WERI-Rb-1 (cell line): ENCODE data around the gene CAPNS1.

Experiments
- DNase-seq: peaks from one replicate; pipeline ENCODE4 v3.0.0-alpha.2; 2020
- H3K27ac ChIP-seq: fragments of 250-450 bp; sonication (Bioruptor Pico); 2 replicates; pipeline ENCODE4 v1.5.1; 2020; ENCODE audit warnings: mild to moderate bottlenecking, moderate library complexity
- H3K27me3 ChIP-seq: fragments of 250-450 bp; sonication (Bioruptor Pico); 2 replicates; pipeline ENCODE4 v1.5.1; 2021; ENCODE audit warnings: mild to moderate bottlenecking, low read depth, moderate library complexity; ENCODE audit not compliant: insufficient read depth, severe bottlenecking
- H3K36me3 ChIP-seq: fragments of 250-450 bp; sonication (Bioruptor Pico); 2 replicates; pipeline ENCODE4 v1.5.1; 2020; ENCODE audit warnings: mild to moderate bottlenecking, moderate library complexity
- H3K4me3 ChIP-seq: 2 replicates; pipeline ENCODE4 v1.5.1; 2011; ENCODE audit warnings: low read depth, mild to moderate bottlenecking, control low read depth, low read length
- H3K9me3 ChIP-seq: fragments of 250-450 bp; sonication (Bioruptor Pico); 2 replicates; pipeline ENCODE4 v1.5.1; 2021; ENCODE audit warnings: mild to moderate bottlenecking, moderate library complexity; ENCODE audit not compliant: severe bottlenecking
- TF ChIP-seq, protein P1 (sequence below): IDR thresholded peaks from 2 replicates; pipeline ENCODE4 v1.5.1; 2011; ENCODE audit warnings: low read depth, mild to moderate bottlenecking, control low read depth, inconsistent platforms, low read length

The CAPNS1 gene

DNA sequence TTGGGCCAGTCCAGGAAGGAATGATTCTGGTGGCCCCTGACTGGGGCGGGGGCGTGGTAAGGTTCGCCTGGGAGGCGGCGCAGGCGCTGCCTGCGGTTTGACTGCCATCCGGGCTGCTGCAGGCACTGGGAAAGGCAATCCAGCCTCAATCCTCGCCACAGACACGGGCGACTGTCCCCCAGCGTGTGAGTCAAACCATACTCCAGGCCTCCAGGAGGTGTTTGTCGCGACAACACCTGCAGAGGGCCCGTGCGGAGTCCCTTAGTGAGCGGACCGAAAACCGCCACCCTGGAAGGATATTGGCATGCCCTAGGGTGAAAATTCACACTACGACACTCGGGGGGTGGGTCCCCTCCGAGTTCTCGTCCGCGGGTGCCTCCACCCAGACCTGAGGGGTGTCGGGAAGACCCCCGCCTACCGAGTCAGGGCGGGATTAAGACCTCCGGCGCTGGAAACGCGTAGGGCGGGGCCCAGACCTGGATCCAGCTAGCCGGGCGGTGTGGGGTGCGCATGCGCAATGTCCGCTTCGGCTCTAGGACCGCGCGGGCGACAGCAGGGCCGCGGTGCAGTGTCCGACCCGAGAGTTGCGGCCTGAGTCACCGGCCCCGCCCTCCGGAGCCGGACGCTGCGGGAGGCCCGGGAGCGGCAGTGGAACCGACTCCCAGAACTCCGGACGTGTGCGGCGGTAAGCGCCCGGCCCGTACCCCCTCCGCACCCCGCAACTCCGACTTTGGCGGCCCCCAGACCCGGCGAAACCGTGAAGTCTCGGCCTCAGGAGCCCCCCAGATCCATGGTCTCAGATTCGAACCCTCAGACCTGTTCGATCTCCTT is at the start of gene CAPNS1:
CAPNS1 (plus strand) TSS at position 594 of the 831 bp plus-strand sequence. CDS start 946 bp downstream, outside the sequence.
- DNase-seq: peak; percentile 97
- TF ChIP-seq, protein P1, sequence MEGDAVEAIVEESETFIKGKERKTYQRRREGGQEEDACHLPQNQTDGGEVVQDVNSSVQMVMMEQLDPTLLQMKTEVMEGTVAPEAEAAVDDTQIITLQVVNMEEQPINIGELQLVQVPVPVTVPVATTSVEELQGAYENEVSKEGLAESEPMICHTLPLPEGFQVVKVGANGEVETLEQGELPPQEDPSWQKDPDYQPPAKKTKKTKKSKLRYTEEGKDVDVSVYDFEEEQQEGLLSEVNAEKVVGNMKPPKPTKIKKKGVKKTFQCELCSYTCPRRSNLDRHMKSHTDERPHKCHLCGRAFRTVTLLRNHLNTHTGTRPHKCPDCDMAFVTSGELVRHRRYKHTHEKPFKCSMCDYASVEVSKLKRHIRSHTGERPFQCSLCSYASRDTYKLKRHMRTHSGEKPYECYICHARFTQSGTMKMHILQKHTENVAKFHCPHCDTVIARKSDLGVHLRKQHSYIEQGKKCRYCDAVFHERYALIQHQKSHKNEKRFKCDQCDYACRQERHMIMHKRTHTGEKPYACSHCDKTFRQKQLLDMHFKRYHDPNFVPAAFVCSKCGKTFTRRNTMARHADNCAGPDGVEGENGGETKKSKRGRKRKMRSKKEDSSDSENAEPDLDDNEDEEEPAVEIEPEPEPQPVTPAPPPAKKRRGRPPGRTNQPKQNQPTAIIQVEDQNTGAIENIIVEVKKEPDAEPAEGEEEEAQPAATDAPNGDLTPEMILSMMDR: peak; percentile 34; the same call in 1 of the 2 replicates
- H3K27me3 ChIP-seq: no peaks in the 10 kb centered on the region
- H3K36me3 ChIP-seq: peaks cover 18% of the 10 kb centered on the region
- H3K4me3 ChIP-seq: peak within 1 kb of the TSS; percentile 74
- H3K9me3 ChIP-seq: no peaks in the 10 kb centered on the region
- H3K27ac ChIP-seq: peak within 1 kb of the TSS; percentile 90

DNA sequence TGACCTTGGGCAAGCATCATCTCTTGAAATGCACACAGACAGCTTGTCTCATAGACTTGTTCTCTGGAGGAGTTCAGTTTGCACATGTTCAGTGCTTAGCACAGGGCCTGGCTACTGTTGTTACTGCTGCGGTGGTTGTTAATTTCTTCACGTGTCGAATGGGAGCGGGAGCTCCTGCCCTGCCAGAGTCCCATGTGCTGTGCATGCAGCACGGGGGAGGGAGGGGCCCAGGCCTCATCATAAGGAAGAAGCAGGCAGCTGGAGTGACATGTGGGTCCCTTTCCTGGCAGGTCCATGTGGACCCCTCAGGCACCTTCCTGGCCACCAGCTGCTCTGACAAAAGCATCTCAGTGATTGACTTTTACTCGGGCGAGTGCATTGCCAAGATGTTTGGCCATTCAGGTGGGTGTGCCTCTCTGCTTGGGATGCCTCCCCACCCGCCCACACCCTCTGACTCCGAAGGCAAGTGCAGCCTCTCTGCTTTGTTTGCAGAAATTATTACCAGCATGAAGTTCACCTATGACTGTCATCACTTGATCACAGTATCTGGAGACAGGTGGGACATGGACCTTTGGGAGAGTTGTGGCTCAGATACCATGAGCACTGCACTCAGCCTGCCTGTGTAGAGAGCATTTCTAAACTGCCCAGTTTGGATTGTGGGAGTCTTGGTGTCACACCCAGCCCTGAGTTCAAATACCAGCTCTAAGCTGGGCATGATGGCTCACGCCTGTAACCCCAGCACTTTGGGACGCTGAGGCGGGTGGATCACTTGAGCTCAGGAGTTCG is 48.8 kb upstream of the CAPNS1 start:
- Histone ChIP-seq H3K36me3 (peaks cover 68% of the 10 kb centered on the region), H3K9me3 (no peaks in the 10 kb centered on the region), H3K27ac (no peak overlapping the region), H3K4me3 (no peak overlapping the region), H3K27me3 (no peaks in the 10 kb centered on the region)
- no peak for DNase-seq
- TF ChIP-seq, protein P1: no peak

DNA sequence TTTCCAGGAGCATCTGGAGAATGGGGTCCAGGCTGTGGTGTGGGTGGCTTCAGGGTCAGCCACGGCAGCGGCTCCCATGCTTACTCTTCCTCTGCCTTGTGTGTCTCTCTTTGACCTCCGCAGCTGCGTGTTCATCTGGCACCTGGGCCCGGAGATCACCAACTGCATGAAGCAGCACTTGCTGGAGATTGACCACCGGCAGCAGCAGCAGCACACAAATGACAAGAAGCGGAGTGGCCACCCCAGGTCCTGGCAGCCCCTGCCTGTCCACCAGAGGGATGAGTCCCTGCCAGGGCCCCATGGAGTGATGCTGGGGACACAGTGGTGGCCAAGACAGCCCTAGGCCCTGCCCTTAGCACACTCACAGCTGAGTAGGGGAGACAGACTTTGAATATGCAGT is 47.3 kb upstream of the CAPNS1 start:
- H3K4me3 ChIP-seq: no peak overlapping the region
- H3K27ac ChIP-seq: no peak overlapping the region
- TF ChIP-seq, protein P1: no peak
- H3K27me3 ChIP-seq: no peaks in the 10 kb centered on the region
- peaks cover 68% of the 10 kb centered on the region for H3K36me3 ChIP-seq
- no peaks in the 10 kb centered on the region for H3K9me3 ChIP-seq
- no peak for DNase-seq

DNA sequence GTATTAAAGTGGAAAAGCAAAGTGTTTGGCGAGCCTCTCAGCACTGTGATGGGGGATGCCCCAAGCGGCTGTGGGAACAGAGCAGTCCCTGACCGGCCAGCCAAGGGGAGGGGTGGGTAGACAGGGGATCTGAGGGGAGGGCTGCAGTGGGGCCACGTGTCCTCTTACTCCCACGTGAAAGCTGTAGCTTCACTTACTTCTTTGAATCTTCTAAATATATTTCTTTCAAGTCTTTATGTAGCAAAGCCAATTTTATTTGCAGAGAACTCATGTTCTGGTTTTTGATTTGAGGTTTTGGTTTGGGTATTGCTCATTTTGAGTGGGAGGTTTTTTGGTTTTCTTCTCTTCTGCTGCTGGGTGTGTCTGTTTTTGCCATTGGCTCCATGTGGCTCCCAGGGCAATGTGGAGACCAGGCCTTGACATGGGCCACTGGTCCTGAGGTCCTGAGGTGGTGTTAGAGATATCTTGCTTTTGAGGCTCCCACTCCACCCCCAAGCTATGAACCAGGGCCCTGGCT is 46.7 kb upstream of the CAPNS1 start:
- Histone ChIP-seq H3K9me3 (no peaks in the 10 kb centered on the region), H3K36me3 (peaks cover 63% of the 10 kb centered on the region), H3K4me3 (no peak overlapping the region), H3K27me3 (no peaks in the 10 kb centered on the region), H3K27ac (no peak overlapping the region)
- TF ChIP-seq, protein P1: no peak
- DNase-seq: no peak

DNA sequence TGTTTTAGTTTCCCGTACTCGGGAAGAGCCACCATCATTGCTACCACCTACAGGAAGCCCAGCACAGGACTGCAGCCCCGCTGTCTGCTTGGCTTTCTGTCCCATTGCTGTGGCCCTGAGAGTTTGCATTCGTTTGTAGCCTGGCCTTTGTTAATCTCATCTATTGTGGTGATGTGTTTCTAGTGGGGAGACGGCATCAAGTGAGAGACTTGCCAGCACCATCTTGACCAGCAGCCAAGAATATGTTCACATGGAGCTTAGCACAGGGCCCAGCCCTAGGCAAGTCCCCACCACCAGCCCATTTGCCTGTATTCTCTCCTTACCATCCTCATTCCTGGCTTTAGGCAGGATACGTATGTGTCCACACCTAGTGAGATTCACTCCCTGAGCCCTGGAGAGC is 46.2 kb upstream of the CAPNS1 start:
- TF ChIP-seq, protein P1: no peak
- no peak for DNase-seq
- H3K36me3 ChIP-seq: peaks cover 58% of the 10 kb centered on the region
- H3K4me3 ChIP-seq: no peak overlapping the region
- H3K27me3 ChIP-seq: no peaks in the 10 kb centered on the region
- H3K9me3 ChIP-seq: no peaks in the 10 kb centered on the region
- no peak overlapping the region for H3K27ac ChIP-seq
